NB4 (cell line): ENCODE data around the gene CKB.

Source experiments
- DNase-seq: peaks from one replicate; pipeline ENCODE4 v3.0.0; 2010; ENCODE audit warnings: low read depth
- H3K4me3 ChIP-seq: one replicate; pipeline ENCODE4 v1.5.1; 2011; ENCODE audit warnings: mild to moderate bottlenecking, low read depth, low read length, moderate library complexity
- CTCF ChIP-seq: IDR thresholded peaks from one replicate; pipeline ENCODE4 v1.5.1; 2012; ENCODE audit warnings: low read depth, low read length
- MYC ChIP-seq: IDR thresholded peaks from 2 replicates; pipeline ENCODE4 v1.6.1; 2011; ENCODE audit warnings: low read depth, low read length
- POLR2A ChIP-seq: IDR thresholded peaks from 2 replicates; pipeline ENCODE4 v1.6.1; 2011; ENCODE audit warnings: mild to moderate bottlenecking; ENCODE audit not compliant: insufficient read length; ENCODE audit errors: extremely low read depth
- TF ChIP-seq, protein P1 (sequence below): IDR thresholded peaks from 2 replicates; pipeline ENCODE4 v1.6.1; 2011; ENCODE audit warnings: low read depth, low read length

The CKB gene

DNA sequence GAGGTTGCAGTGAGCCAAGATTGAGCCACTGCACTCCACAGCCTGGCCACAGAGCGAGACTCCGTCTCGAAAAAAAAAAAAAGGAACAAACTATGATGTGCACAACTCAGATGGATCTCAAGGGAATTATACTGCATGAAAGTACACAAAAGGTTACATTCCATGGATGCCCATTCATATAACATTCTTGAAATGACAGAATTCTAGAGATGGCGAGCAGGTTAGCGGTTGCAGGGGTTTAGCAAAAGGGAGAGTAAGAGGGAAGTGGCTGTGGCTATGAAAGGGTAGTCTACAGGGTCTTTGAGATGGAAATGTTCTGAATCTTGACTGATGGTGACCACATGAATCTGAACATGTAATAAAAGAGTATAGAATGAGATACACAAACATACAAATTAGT is 49.7 kb downstream of the CKB start:
- DNase-seq: no peak
- no peak overlapping the region for H3K4me3 ChIP-seq
- TF ChIP-seq POLR2A: no peak
- TF ChIP-seq, protein P1, sequence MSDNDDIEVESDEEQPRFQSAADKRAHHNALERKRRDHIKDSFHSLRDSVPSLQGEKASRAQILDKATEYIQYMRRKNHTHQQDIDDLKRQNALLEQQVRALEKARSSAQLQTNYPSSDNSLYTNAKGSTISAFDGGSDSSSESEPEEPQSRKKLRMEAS: no peak
- no peak for TF ChIP-seq CTCF
- TF ChIP-seq MYC: no peak
